ENCODE results near the gene CAMTA1.
"Not testable (repeated sequence)": the region's sequence is repeated elsewhere in the genome, so short reads cannot be mapped to it uniquely, and the experiment has no call there.

The CAMTA1 gene

GRCh38 chr1:7702365-7702764 lies 917.1 kb downstream of the CAMTA1 start:
- DNase-seq (ENCODE audit: low spot score), result no peak

GRCh38 chr1:7703321-7704213 lies 918.3 kb downstream of the CAMTA1 start:
- no peak for DNase-seq (ENCODE audit: low spot score)

- DNase-seq (ENCODE audit: low spot score), result peak; percentile 94
Observed at GRCh38 chr1:7704214-7705047, 919.2 kb downstream of the CAMTA1 start.

- peak; percentile 66 for DNase-seq (ENCODE audit: low spot score)
Observed at GRCh38 chr1:7705048-7705907, 920.0 kb downstream of the CAMTA1 start.

DNA sequence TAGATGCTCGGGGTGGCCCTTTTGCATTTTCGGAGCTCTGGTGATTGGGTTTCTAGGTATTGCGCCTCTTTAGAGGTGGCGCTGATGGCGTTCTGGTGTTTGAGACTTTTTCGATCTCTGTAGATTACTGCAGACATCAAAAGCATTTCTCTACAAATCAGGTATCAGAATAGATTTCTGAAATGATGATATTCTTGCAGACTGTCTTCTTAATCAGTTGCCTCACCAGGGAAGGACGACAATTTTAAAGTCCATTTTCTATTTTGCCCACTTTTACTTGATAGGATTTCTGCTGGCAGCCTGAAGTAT lies 920.6 kb downstream of the CAMTA1 start:
- no peak for DNase-seq (ENCODE audit: low spot score)

DNA sequence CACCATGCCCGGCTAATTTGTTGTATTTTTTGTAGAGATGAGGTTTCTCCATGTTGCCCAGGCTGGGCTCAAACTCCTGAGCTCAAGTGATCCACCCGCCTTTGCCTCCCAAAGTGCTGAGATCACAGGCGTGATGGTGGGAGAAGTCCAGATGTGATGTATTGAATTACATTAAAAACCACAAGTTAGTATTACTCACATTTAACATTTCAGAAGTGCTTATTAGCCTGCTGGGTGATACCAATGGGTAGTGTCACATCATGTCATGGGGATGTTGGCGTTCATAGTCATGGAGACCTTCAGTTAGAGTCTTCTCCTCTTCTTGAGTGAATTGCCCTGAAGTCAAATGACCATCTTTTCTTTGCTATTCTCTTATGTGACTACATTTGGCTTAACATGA lies 922.3 kb downstream of the CAMTA1 start:
- DNase-seq (ENCODE audit: low spot score), result no peak

- not testable (repeated sequence) for DNase-seq (ENCODE audit: low spot score)
Observed at GRCh38 chr1:7708065-7708464, 922.8 kb downstream of the CAMTA1 start.

- no peak for DNase-seq (ENCODE audit: low spot score)
Observed at GRCh38 chr1:7710859-7711258, 925.6 kb downstream of the CAMTA1 start.

DNA sequence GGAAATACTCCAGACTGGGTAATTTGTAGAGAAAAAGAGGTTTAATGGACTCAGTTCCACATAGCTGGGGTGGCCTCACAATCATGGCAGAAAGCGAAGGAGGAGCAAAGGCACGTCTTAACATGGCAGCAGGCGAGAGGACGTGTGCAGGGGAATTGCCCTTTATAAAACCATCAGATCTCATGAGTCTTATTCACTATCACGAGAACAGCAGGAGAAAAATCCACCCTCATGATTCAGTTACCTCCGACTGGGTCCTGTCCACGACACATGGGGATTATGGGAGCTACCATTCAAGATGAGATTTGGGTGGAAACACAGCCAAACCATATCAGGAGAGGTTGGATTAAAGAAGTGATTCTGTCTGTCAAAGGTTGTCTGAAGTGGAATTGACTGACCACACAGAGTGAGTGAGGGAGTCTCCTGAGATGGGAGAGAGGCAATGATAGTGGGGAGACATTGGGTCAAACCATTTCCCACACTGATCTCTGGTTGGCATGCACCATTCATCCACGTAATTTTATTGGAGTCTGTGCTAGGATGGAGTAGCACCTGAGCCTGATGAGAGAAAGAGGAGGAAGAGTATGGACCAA lies 927.6 kb downstream of the CAMTA1 start:
- DNase-seq (ENCODE audit: low spot score), result no peak

DNA sequence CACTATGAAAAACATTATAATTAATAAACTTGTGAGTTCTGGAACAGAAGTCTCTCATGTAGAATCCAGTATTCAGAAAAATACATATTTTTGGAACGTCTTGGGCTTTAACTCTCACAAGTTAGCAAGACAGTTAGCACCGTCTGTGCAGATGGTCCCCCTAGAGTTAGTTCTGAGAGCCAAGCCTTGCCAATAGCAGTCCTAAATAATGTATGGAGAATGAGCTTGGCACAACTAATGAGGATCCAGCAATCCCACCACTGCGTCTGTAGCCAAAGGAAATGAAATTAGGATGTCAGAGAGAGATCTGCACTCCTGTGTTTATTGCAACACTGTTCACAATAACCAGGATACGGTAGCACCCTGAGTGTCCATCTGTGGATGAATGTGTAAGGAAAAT lies 931.3 kb downstream of the CAMTA1 start:
- no peak for DNase-seq (ENCODE audit: low spot score)

DNA sequence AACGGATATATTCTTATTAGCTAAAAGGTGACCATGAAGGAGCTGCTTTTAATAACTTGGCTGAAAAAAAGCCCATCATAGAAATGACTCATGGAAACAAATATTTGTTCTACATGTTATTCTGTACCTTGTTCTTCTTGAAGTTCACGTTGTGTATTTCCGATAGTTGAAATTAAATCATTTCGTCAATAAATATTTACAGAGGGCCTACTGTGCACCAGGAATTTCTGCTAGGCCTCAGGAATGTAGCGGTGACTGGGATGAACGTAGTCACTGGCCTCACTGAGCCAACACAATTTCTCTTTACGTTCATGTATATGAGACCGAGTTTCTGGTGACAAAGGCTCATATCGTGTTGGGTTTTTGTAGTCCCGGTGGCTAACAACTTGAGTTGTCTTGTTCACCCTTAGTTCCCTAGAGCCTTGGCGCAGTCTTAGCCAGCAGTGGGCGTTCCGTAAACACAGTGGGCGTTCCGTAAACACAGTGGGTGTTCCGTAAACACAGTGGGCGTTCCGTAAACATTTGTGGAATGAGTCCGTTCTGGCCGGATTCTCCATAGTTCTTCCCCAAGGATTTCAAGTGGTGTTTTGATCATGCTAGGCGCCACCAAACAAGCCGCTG lies 932.6 kb downstream of the CAMTA1 start:
- no peak for DNase-seq (ENCODE audit: low spot score)

DNA sequence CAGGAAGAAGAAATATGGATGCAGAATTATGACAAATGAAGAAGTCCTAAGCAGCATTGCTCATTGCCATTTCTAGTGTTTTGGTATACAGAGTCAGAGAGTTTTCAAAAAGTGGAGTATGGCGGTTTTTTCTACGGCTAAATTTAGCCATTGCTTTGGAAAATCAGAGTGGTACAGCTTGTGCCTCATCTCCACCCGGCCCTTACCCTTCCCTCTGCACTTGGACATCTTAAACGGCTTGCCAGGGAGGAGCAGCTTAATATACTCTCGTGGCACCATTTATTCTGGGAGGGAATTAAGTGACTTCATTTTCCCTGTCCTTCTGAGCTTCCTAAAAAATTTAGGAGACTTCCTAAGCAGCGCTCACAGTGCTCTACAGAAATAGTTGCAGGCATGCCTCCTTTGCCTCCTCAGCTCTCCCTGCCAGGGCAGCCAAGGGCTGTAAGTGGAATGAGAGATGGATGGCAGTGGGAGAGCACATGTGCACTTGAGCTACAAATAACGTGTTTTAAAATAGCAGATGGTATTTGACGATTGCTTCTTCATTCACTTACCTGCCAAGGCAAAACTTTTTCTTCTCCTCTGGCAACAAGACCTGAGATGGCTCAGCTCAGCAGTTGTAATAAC lies 934.3 kb downstream of the CAMTA1 start:
- DNase-seq (ENCODE audit: low spot score), result no peak

GRCh38 chr1:7721940-7722669 lies 936.9 kb downstream of the CAMTA1 start:
- DNase-seq (ENCODE audit: low spot score), result no peak

DNA sequence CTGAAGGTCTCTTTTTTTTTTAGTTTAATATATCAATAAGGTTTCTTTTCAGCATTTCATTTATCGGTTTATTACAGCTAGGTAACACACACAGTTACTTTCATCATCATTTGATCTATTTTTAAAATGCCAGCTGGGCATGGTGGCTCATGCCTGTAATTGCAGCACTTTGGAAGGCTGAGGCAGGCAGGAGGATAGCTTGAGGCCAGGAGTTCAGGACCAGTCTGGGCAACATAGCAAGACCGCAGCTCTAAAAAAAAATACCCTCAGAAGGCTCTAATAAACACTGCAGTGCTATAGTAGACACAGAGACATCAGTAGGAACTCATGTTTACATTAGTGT lies 937.4 kb downstream of the CAMTA1 start:
- no peak for DNase-seq (ENCODE audit: low spot score)

GRCh38 chr1:7726623-7727022 lies 941.4 kb downstream of the CAMTA1 start:
- no peak for DNase-seq (ENCODE audit: low spot score)

DNA sequence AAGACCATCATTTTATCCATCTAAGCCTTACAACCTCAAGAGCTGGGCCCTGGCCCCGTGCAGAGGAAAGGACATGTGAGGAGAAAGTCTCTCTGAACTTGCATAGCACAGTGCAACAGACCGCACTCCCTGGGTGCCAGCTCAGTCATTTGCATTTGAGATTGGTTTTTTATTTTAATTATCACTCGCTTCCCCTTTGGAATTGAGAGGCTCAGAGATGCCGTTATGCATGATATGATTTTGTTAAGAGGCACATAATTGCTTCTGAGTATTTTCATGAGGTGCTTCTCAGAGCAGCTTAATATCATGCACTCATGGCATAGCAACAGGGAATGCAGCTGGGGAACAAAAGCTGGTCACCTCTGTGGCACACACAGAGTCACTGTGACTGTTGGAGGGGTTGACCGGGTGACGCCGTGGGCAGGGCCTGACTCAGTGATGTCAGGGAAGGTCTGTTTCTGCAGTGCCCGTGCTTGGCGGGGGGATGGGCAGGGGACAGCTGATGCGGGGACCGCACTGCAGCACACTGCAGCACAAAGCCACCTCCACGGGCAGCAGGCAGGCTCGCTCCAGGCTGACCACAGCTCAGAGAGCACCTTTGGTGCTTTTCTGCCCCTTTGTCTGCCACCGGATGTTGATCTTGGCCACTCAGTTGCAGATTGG lies 942.7 kb downstream of the CAMTA1 start:
- peak; percentile 43 for DNase-seq (ENCODE audit: low spot score)

GRCh38 chr1:7729761-7730160 lies 944.5 kb downstream of the CAMTA1 start:
- no peak for DNase-seq (ENCODE audit: low spot score)

GRCh38 chr1:7732331-7732730 lies 947.1 kb downstream of the CAMTA1 start:
- no peak for DNase-seq (ENCODE audit: low spot score)

DNA sequence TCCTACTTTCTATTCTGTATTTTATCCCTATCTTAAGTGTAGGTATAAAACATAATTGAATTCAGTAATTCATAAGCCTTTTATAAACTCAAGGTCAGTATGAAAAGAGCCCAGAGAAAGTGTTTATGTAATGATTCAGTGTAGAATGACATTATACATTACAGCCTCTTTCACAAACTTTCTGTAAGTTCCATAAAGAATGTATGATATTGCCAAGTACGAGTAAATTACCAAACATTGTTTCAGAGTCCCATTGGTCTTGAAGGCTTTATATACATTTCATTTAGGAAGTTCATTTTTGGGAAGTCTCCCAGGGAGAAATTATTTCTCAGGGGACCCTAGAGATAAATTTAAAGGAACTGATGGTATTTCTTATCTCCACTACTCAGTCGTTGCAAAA lies 948.0 kb downstream of the CAMTA1 start:
- no peak for DNase-seq (ENCODE audit: low spot score)

DNA sequence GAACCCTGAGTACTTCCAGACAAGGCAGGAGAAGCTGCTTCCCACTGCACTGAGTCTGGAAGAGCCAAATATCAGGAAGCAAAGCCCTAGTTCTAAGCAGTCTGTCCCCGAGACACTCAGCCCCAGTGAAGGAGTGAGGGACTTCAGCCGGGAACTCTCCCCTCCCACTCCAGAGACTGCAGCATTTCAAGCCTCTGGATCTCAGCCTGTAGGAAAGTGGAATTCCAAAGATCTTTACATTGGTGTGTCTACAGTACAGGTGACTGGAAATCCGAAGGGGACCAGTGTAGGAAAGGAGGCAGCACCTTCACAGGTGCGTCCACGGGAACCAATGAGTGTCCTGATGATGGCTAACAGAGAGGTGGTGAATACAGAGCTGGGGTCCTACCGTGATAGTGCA lies 952.8 kb downstream of the CAMTA1 start:
- no peak for DNase-seq (ENCODE audit: low spot score)

Data from putamen (tissue), 1 donor.